Measurements from ENCODE around the gene FKRP.

DNA sequence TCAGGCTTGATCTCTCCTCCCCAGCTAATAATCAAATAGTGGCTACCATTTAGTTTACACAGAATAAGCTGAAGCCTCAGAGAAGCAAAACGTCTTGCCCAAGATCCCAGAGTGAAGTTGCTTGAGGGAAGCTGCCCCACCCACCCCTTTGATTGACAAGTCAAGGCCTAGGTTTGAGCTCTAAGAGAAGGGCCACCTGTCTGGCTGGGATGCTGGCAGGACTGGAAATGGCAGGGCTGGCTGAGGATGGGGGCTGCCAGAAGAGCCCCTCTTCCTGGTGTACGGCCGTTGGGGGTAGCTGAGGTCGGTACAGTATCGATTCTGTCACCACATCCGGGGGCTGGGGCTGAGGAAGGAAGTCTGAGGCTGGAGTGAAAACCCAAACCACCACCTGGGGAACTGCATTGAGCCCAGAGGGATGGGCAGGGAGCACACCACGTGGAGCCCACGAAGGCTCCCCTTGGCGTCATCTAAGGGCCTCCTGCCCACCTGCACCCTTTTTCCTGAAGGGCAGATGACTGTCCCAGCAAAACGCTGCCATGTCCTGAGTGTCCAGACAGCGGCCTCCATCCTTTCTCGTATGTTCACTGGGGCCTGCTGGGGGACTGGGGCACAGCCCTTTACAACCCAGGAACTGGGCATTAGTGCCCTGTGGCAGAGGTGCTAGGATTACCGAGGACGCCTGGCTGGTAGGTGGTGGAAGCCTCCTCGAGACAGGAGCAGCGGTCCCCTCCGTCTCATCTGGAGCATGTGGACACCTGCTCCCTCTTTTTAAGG, 27.5 kb upstream of the FKRP start:
- TF ChIP-seq, protein P1, sequence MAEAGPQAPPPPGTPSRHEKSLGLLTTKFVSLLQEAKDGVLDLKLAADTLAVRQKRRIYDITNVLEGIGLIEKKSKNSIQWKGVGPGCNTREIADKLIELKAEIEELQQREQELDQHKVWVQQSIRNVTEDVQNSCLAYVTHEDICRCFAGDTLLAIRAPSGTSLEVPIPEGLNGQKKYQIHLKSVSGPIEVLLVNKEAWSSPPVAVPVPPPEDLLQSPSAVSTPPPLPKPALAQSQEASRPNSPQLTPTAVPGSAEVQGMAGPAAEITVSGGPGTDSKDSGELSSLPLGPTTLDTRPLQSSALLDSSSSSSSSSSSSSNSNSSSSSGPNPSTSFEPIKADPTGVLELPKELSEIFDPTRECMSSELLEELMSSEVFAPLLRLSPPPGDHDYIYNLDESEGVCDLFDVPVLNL (CRISPR knock-in tag; IDR thresholded peaks at IDR 0.05; ENCODE audit: borderline replicate concordance, low read depth) = no peak
- no peak for TF ChIP-seq SP1 (CRISPR knock-in tag; conservative IDR thresholded peaks at IDR 0.05)
- TF ChIP-seq, protein P2, sequence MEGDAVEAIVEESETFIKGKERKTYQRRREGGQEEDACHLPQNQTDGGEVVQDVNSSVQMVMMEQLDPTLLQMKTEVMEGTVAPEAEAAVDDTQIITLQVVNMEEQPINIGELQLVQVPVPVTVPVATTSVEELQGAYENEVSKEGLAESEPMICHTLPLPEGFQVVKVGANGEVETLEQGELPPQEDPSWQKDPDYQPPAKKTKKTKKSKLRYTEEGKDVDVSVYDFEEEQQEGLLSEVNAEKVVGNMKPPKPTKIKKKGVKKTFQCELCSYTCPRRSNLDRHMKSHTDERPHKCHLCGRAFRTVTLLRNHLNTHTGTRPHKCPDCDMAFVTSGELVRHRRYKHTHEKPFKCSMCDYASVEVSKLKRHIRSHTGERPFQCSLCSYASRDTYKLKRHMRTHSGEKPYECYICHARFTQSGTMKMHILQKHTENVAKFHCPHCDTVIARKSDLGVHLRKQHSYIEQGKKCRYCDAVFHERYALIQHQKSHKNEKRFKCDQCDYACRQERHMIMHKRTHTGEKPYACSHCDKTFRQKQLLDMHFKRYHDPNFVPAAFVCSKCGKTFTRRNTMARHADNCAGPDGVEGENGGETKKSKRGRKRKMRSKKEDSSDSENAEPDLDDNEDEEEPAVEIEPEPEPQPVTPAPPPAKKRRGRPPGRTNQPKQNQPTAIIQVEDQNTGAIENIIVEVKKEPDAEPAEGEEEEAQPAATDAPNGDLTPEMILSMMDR (IDR thresholded peaks at IDR 0.05) = no peak
- TF ChIP-seq, protein P3, sequence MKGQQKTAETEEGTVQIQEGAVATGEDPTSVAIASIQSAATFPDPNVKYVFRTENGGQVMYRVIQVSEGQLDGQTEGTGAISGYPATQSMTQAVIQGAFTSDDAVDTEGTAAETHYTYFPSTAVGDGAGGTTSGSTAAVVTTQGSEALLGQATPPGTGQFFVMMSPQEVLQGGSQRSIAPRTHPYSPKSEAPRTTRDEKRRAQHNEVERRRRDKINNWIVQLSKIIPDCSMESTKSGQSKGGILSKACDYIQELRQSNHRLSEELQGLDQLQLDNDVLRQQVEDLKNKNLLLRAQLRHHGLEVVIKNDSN (CRISPR knock-in tag; IDR thresholded peaks at IDR 0.05) = no peak
- TF ChIP-seq MXD4 (CRISPR knock-in tag; IDR thresholded peaks at IDR 0.05; ENCODE audit: borderline replicate concordance) = no peak
- no peak for TF ChIP-seq CBFB (CRISPR knock-in tag; IDR thresholded peaks at IDR 0.05; ENCODE audit: low read depth)
- no peak for TF ChIP-seq ZNF263 (CRISPR knock-in tag; IDR thresholded peaks at IDR 0.05; ENCODE audit: low read depth)
- no peak for TF ChIP-seq SMAD4 (CRISPR knock-in tag; IDR thresholded peaks at IDR 0.05)
- TF ChIP-seq JUN (CRISPR knock-in tag; IDR thresholded peaks at IDR 0.05) = no peak
- TF ChIP-seq, protein P4, sequence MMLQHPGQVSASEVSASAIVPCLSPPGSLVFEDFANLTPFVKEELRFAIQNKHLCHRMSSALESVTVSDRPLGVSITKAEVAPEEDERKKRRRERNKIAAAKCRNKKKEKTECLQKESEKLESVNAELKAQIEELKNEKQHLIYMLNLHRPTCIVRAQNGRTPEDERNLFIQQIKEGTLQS (CRISPR knock-in tag; conservative IDR thresholded peaks at IDR 0.05) = no peak
- no peak for TF ChIP-seq EMX1 (CRISPR knock-in tag; IDR thresholded peaks at IDR 0.05)
- no peak for TF ChIP-seq ETV6 (CRISPR knock-in tag; IDR thresholded peaks at IDR 0.05)
